Calu3 (cell line): Measurements from ENCODE around the gene EFNA4. TPM values are rescaled to one million over a fixed set of nuclear protein-coding genes. Genes with fewer than 3 reads are reported as not detected.

Experiments used
- BruUV-seq: library from RNA; stranded (reverse); fragments of 400-500 nt; replicated peaks from 2 replicates; lab custom pipeline; 2021; lab: Mats Ljungman, UMichigan
- CTCF ChIA-PET: fragments of 300-600 bp; sonication (Branson Sonifier 250); formaldehyde crosslinking; loops from one replicate; lab custom pipeline; 2022; ENCODE audit warnings: antibody characterized with exemption; lab: Charles Lee
- DNase-seq: peaks from one replicate; pipeline ENCODE4 v3.0.0; 2022
- H3K27ac Mint-ChIP-seq: one replicate; pipeline ENCODE4 v1.8.0; 2022; ENCODE audit warnings: mixed read lengths; ENCODE audit not compliant: unreplicated experiment
- H3K27me3 Mint-ChIP-seq: one replicate; pipeline ENCODE4 v1.8.0; 2022; ENCODE audit warnings: mixed read lengths; ENCODE audit not compliant: unreplicated experiment
- H3K36me3 Mint-ChIP-seq: one replicate; pipeline ENCODE4 v1.8.0; 2022; ENCODE audit warnings: mild to moderate bottlenecking, moderate library complexity, mixed read lengths; ENCODE audit not compliant: insufficient read depth, unreplicated experiment
- H3K4me1 Mint-ChIP-seq: one replicate; pipeline ENCODE4 v1.8.0; 2022; ENCODE audit warnings: mild to moderate bottlenecking, low read depth, mixed read lengths; ENCODE audit not compliant: unreplicated experiment
- H3K4me3 Mint-ChIP-seq: one replicate; pipeline ENCODE4 v1.8.0; 2022; ENCODE audit warnings: mild to moderate bottlenecking, low read depth, moderate library complexity, mixed read lengths; ENCODE audit not compliant: unreplicated experiment
- H3K9me3 Mint-ChIP-seq: one replicate; pipeline ENCODE4 v1.8.0; 2022; ENCODE audit warnings: low read depth, mixed read lengths; ENCODE audit not compliant: unreplicated experiment
- intact Hi-C: fragments of 100-400 bp; cut with micrococcal nuclease; formaldehyde crosslinking; loops from one replicate; pipeline ENCODE4 v1.10.0; 2022; ENCODE audit not compliant: unreplicated experiment
- total RNA-seq: library from RNA; stranded (reverse); gene quantifications from 2 replicates; pipeline ENCODE4 v1.2.3, GENCODE V29; 2022
- TF ChIP-seq, protein P1 (sequence below): fragments of 200-600 bp; IDR thresholded peaks from one replicate; pipeline ENCODE4 v1.8.0; 2022; ENCODE audit warnings: antibody characterized with exemption; ENCODE audit not compliant: unreplicated experiment

The EFNA4 gene
- total RNA-seq, 1 experiment from 2014 or later: 13.9 TPM

DNA sequence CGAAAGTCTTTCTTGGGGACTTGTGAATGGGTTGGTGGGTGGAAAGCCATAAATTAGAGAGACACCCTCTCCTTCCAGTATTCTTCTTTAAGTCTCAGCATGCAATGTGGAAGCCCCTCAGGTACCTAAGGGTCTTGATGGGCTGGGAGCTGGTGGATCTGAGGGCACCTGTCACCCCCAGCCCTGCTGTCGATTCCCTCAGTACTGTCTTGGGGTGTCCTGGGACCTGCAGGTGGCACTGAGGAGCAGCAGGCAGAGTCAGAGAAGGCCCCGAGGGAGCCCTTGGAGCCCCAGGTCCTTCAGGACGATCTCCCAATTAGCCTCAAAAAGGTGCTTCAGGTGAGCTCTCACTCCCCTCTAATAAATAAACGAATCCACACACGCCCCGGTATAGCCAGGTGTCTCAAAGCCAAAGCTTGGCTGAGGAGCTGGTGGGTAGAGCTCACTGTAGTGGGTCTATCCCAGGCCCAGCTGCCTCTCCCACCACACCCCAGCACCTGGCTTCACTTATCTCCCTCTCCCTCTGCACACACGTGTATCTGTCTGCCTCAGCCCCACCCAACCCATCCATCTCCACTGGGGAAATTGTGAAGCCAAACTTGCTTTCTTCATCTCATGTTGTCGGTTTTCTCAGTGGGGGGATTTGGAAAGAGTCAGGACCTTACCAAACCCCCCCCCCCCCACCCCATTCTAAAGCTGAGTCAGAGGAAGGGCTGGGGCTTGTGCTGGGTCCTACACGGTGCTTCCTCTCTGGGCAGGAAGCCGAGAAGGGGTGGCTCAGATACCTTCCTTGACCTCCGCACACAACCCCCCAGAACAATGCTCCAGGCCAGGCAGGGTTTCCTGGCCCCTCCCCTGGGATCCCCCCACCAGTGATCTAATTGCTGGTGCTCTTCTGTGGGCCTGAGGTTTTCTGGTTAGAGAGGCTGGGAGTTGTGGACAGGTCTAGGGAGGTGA, 10.8 kb upstream of the EFNA4 start:
- peaks cover 24% of the 10 kb centered on the region for H3K4me1 Mint-ChIP-seq
- no peaks in the 10 kb centered on the region for H3K9me3 Mint-ChIP-seq
- no peaks in the 10 kb centered on the region for H3K27me3 Mint-ChIP-seq
- intact Hi-C loops: loop anchor here (10.0 kb wide), 1 partner anchor 48 kb away; the partner anchor contains the start of gene ZBTB7B
- CTCF ChIA-PET: interaction anchor here (0.6 to 2.5 kb wide), 5 partner anchors 9 to 921 kb away, joined by 3 to 11 read pairs (median 3); no protein-coding TSS in a partner anchor
- BruUV-seq: no TSS peak
- peak; percentile 64 for DNase-seq
- peaks cover 36% of the 10 kb centered on the region for H3K36me3 Mint-ChIP-seq
- H3K27ac Mint-ChIP-seq: peak overlapping the region; percentile 60
- H3K4me3 Mint-ChIP-seq: peak overlapping the region; percentile 91
- TF ChIP-seq, protein P1, sequence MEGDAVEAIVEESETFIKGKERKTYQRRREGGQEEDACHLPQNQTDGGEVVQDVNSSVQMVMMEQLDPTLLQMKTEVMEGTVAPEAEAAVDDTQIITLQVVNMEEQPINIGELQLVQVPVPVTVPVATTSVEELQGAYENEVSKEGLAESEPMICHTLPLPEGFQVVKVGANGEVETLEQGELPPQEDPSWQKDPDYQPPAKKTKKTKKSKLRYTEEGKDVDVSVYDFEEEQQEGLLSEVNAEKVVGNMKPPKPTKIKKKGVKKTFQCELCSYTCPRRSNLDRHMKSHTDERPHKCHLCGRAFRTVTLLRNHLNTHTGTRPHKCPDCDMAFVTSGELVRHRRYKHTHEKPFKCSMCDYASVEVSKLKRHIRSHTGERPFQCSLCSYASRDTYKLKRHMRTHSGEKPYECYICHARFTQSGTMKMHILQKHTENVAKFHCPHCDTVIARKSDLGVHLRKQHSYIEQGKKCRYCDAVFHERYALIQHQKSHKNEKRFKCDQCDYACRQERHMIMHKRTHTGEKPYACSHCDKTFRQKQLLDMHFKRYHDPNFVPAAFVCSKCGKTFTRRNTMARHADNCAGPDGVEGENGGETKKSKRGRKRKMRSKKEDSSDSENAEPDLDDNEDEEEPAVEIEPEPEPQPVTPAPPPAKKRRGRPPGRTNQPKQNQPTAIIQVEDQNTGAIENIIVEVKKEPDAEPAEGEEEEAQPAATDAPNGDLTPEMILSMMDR: peak; percentile 59

DNA sequence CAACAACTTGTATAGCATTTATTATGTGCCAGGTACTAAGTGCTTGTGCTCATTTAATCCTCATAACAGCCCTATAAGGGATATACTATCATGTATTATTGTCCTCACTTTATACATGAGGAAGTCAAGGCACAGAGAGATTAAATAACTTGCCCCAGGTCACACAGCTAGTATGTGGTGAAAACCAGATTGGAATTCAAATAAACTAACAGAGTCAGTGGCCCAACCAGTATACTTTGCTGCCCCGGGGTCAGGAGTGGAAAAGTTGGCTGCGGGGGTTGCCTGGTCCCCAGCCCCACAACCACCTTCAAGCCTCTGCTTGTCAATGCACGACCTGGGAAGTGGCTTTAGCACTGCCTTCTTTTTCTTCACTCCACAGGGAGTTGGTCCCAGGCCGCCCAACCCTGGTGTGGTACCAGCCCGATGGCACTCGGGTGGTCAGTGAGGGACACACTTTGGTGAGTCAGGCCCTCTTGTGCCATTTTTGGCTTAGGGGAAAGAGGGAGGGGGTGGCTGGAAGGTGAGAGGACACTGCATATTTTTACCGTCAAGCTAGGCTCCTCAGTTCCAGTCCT, 9.9 kb upstream of the EFNA4 start:
- H3K27me3 Mint-ChIP-seq: no peaks in the 10 kb centered on the region
- H3K4me1 Mint-ChIP-seq: peaks cover 24% of the 10 kb centered on the region
- BruUV-seq: no TSS peak
- peak overlapping the region; percentile 91 for H3K4me3 Mint-ChIP-seq
- intact Hi-C loops: loop anchor here (10.0 kb wide), 1 partner anchor 49 kb away; the partner anchor contains the start of gene ZBTB7B
- TF ChIP-seq, protein P1: no peak
- H3K27ac Mint-ChIP-seq: no peak overlapping the region
- H3K9me3 Mint-ChIP-seq: no peaks in the 10 kb centered on the region
- H3K36me3 Mint-ChIP-seq: peaks cover 36% of the 10 kb centered on the region
- CTCF ChIA-PET: no interaction called here
- no peak for DNase-seq

DNA sequence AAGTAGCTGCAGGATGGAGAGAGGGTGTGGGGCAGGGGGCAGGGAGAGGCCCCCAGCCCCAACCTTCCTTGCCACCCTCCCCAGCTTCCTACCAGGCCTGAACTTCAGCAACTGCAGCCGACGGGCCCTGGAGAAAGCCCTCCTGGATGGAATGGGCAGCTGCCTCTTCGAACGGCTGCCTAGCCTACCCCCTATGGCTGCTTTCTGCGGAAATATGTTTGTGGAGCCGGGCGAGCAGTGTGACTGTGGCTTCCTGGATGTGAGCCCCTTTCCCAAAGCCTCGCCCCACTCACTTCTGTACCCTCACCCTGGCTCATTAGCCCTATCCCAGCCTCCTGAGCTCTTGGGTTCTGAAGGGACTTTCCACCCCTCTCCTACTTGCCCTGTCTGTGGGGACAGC, 6.4 kb upstream of the EFNA4 start:
- TF ChIP-seq, protein P1: no peak
- BruUV-seq: no TSS peak
- no peak overlapping the region for H3K27ac Mint-ChIP-seq
- CTCF ChIA-PET: interaction anchor here (0.9 to 1.3 kb wide), 3 partner anchors 28 to 97 kb away, joined by 3 to 4 read pairs (median 3); no protein-coding TSS in a partner anchor
- no peaks in the 10 kb centered on the region for H3K9me3 Mint-ChIP-seq
- intact Hi-C loops: loop anchor here (10.0 kb wide), 1 partner anchor 52 kb away; the partner anchor contains the start of gene ZBTB7B
- H3K27me3 Mint-ChIP-seq: no peaks in the 10 kb centered on the region
- H3K36me3 Mint-ChIP-seq: peaks cover 21% of the 10 kb centered on the region
- peaks cover 17% of the 10 kb centered on the region for H3K4me1 Mint-ChIP-seq
- H3K4me3 Mint-ChIP-seq: no peak overlapping the region
- no peak for DNase-seq

DNA sequence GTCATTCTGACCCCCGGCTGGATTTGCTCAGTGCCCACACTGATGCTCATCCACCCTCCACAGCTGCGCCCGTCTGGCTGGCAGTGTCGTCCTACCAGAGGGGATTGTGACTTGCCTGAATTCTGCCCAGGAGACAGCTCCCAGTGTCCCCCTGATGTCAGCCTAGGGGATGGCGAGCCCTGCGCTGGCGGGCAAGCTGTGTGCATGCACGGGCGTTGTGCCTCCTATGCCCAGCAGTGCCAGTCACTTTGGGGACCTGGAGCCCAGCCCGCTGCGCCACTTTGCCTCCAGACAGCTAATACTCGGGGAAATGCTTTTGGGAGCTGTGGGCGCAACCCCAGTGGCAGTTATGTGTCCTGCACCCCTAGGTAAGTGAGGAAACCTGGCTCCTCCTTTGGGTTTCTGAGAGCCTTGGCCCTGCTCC, 5.7 kb upstream of the EFNA4 start:
- BruUV-seq: no TSS peak
- Mint-ChIP-seq H3K9me3 (no peaks in the 10 kb centered on the region), H3K4me3 (no peak overlapping the region), H3K36me3 (peaks cover 23% of the 10 kb centered on the region), H3K27me3 (no peaks in the 10 kb centered on the region), H3K4me1 (peaks cover 11% of the 10 kb centered on the region), H3K27ac (no peak overlapping the region)
- DNase-seq: no peak
- TF ChIP-seq, protein P1: no peak
- CTCF ChIA-PET: interaction anchor here (0.6 to 1.0 kb wide), 3 partner anchors 35 to 191 kb away, joined by 3 read pairs; no protein-coding TSS in a partner anchor
- intact Hi-C loops: loop anchor here (10.0 kb wide), 1 partner anchor 53 kb away; the partner anchor contains the start of gene ZBTB7B
